GM18507 (cell line): Measurements from ENCODE around the gene RGS6.
"Not testable (repeated sequence)": the region's sequence is repeated elsewhere in the genome, so short reads cannot be mapped to it uniquely, and the experiment has no call there.

Source experiments
- DNase-seq: peaks from one replicate; pipeline ENCODE4 v3.0.0; 2011; ENCODE audit warnings: low read depth; ENCODE audit not compliant: insufficient read length; ENCODE audit errors: extremely low spot score
- FAIRE-seq: peaks from 2 replicates; lab custom pipeline; 2011; peaks lifted over from hg19 to GRCh38; lab: Jason Lieb, UNC

Gene RGS6

DNA sequence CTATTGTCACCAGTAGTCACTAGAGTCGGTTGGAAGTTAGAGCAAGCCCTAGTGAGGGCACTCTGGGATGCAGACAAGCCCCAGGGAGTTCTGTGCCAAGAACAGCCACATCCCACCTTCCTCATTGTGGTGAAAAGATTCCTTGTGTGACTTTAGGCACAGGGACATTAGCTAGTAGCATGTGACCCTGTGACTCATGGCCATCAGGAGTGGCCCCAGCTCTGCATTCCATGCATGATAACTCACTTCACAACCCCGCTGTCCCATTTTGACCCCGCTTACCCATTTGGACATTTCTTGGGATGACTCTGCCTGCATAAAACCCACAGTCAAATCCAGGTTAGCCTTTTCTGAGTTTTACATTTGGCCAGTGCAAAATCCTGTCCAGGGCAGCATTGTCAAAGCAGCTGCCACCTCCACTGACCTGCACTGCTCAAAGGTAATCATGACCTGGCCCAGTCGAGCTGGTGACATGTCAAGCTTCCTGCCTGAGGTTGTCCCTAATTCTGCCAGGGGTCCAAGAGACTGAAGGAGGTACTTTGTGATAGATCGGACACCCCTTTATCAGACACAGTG lies 531.1 kb downstream of the RGS6 start:
- DNase-seq (no peak), FAIRE-seq (no peak)

GRCh38 chr14:72464226-72464625 lies 532.0 kb downstream of the RGS6 start:
- no peak for FAIRE-seq
- no peak for DNase-seq

- no peak for DNase-seq
- FAIRE-seq, result no peak
Observed at GRCh38 chr14:72466325-72466724, 534.1 kb downstream of the RGS6 start.

DNA sequence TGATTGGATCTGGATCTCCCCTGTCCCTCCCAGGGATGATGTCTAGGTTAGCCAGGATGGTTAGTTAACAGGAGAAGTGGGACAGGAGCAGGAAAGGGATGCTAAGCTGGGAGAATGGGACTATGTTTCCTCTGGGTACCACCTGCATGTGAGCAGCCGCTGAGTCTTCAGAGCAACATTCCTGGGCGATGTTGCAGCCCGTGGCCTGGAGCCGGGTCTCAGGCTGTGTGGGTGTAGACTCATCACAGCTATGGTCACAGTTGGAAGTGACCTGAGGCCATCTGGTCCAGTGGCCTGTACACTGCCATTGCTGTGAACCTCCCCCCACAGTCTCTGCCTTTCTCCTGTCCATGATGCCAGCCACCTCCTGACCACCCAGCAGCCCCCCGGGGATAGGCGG lies 539.1 kb downstream of the RGS6 start:
- no peak for DNase-seq
- no peak for FAIRE-seq

DNA sequence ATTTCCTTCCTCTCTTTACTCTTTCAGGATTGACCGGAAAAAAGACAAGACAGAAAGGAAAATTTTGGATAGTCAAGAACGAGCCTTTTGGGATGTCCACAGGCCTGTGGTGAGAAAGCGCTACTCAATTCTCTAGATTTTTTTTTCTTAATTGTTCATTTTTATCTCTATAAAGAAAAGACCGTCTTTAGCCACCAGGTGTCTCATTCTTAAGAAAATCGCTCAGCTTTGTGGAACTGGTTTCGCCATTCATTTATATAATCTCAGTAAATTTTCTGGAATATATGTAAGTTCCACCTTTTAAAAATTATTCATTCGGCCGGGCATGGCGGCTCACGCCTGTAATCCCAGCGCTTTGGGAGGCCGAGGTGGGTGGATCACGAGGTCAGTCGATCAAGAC lies 540.6 kb downstream of the RGS6 start:
- no peak for FAIRE-seq
- no peak for DNase-seq

GRCh38 chr14:72476657-72477499 lies 544.6 kb downstream of the RGS6 start:
- FAIRE-seq (peak; percentile 100), DNase-seq (peak; percentile 67)

DNA sequence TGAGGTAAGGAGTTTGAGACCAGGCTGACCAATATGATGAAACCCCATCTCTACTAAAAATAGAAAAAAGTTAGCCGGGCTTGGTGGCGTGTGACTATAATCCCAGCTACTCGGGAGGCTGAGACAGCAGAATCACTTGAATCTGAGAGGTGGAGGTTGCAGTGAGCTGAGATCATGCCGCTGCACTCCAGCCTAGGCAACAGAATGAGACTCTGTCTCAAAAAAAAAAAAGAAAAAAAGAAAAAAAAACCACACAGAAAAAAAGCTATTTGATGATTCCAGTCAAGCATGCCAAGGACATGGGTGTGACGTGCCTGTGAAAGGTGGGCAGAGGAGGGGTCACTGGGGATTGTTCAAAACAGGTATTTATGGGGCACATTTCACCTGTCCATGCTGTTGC lies 545.3 kb downstream of the RGS6 start:
- FAIRE-seq, result peak; percentile 62
- DNase-seq, result not testable (repeated sequence)

DNA sequence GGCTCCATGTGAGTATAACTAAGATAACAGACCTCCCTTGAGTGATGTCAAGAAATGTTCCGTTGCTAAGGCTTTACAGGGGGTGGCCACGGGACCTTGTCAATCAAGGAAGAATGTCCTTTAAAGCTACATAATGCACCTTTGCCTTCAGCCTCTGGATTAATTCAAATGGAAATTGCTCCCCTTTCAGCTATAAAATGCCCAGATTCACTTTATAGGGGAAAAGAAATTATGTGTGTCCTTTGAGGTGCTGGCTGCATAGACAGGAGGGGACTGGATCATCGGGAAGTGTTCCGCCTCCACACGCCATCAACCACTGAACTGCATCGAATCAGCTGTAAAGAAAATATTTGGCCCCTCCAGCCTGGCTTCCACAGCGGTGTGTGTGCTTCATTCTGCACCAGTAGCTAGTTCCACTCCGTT lies 546.3 kb downstream of the RGS6 start:
- DNase-seq, result no peak
- peak; percentile 12 for FAIRE-seq

DNA sequence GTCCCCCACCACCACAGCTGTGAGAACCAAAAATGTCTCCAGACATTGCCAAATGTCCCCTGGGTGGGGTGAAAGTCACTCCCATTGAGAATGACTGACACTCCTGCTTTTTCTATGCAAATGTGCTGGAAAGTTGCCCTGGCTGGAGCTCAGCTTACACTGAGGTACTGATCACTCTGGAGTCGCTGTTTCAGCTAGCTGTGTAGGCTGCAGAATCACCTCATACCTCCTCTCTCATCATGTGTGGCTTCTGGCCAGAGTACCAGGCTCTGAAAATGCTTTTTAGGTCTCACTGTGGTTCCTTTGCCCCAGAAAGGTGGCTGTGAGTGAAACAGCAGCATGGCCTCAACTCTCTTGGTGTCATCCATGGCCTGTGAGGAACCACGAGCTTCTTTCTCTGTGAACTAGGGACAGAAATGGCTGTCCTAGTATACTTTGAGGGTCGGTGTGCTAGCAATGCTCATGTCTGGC lies 547.3 kb downstream of the RGS6 start:
- peak; percentile 77 for FAIRE-seq
- DNase-seq, result no peak

- DNase-seq, result no peak
- peak; percentile 92 for FAIRE-seq
Observed at GRCh38 chr14:72480464-72481243, 548.4 kb downstream of the RGS6 start.

DNA sequence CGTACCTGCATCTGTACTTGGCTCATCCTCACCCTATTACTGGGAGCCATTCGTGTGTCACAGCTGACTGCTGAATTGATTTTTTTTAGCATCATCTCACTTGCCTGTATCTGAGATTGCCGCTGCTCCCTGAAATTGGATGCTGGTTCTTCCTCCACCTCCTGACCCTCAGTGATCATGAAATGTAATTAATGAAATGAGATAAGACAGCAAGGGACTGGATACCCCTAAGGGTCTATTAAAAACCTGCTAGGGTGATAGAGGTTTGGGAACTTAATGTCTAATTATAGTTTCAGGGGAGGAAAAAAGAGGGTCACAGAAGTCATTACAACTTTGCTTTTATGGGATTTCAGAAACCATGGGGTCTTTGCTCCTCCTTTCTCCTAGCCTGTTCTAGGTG lies 551.1 kb downstream of the RGS6 start:
- FAIRE-seq (no peak), DNase-seq (no peak)

- DNase-seq (no peak), FAIRE-seq (no peak)
Observed at GRCh38 chr14:72485695-72486094, 553.5 kb downstream of the RGS6 start.

- DNase-seq (no peak), FAIRE-seq (no peak)
Observed at GRCh38 chr14:72488514-72488913, 556.3 kb downstream of the RGS6 start.

GRCh38 chr14:72492196-72492595 lies 560.0 kb downstream of the RGS6 start:
- no peak for FAIRE-seq
- DNase-seq, result no peak

GRCh38 chr14:72495668-72496067 lies 563.4 kb downstream of the RGS6 start:
- DNase-seq, result no peak
- FAIRE-seq, result no peak

DNA sequence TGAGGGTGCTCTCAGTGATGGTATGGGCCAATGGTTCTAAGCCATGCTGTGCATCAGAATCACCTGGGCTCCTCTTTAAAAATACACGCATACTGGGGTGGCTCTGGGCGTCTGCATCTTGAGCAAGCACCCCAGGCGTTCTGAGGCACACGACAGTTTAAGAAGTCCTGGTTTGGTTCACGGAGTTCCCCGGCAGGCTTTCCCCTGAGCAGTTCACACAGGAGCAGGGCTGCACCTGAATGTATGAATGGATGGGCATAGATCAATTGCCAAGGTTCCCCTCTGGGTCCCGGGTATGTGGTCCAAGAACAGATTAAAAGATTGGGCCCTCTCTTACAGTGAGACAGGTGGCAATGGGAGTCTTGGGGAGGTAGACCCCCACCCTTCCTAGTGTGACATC lies 566.4 kb downstream of the RGS6 start:
- DNase-seq (no peak), FAIRE-seq (no peak)

GRCh38 chr14:72499746-72500145 lies 567.5 kb downstream of the RGS6 start:
- DNase-seq (no peak), FAIRE-seq (no peak)

- FAIRE-seq, result no peak
- no peak for DNase-seq
Observed at GRCh38 chr14:72500234-72500838, 568.1 kb downstream of the RGS6 start.

- no peak for DNase-seq
- FAIRE-seq, result no peak
Observed at GRCh38 chr14:72501439-72501838, 569.2 kb downstream of the RGS6 start.

- DNase-seq, result no peak
- no peak for FAIRE-seq
Observed at GRCh38 chr14:72503271-72503670, 571.0 kb downstream of the RGS6 start.
